Lower lobe of right lung (tissue), 2 donors: ENCODE data around the gene MYCBPAP. TPM values are rescaled to one million over a fixed set of nuclear protein-coding genes. Genes with fewer than 3 reads are reported as not detected.

Source experiments
- ATAC-seq, 2 donors: fragments of 200-7000 bp; cut with Tn5 transposase; one replicate each; pipeline ENCODE4 v1.9.1; 2020 to 2022; ENCODE audit warnings: mild to moderate bottlenecking in 2 of 2, moderate library complexity in 2 of 2
- DNase-seq: peaks from one replicate; pipeline ENCODE4 v3.0.0-alpha.2; 2020
- H3K27ac ChIP-seq: fragments of 200-600 bp; one replicate; pipeline ENCODE4 v1.8.0; 2022
- H3K27me3 ChIP-seq: fragments of 200-600 bp; one replicate; pipeline ENCODE4 v1.8.0; 2022; ENCODE audit warnings: low read depth
- H3K36me3 ChIP-seq: fragments of 200-600 bp; one replicate; pipeline ENCODE4 v1.8.0; 2022; ENCODE audit warnings: mild to moderate bottlenecking
- H3K4me1 ChIP-seq: fragments of 200-600 bp; one replicate; pipeline ENCODE4 v1.8.0; 2022
- H3K4me3 ChIP-seq: fragments of 200-600 bp; one replicate; pipeline ENCODE4 v1.8.0; 2022; ENCODE audit warnings: mild to moderate bottlenecking
- H3K9me3 ChIP-seq: fragments of 200-600 bp; one replicate; pipeline ENCODE4 v1.8.0; 2022
- intact Hi-C: fragments of 100-400 bp; cut with DNase I; formaldehyde crosslinking; loops from one replicate; pipeline ENCODE4 v1.11.0; 2022
- total RNA-seq: library from RNA; stranded (reverse); fragmentation: NEBNext Ultra II Directional; extraction: Animal tissue kit (Norgen Biotek cat#: 25700); gene quantifications from one replicate; pipeline ENCODE4 v1.2.1, GENCODE V29; 2021
- TF ChIP-seq, protein P1 (sequence below): fragments of 200-600 bp; IDR thresholded peaks from one replicate; pipeline ENCODE4 v1.8.0; 2022; ENCODE audit warnings: antibody characterized with exemption, mild to moderate bottlenecking
- donor health status: DM: no; HTN: yes; CAD: no; lungs with severe emphysema.

Gene MYCBPAP
- total RNA-seq, 1 donor from 2014 or later: 3.8 TPM

DNA sequence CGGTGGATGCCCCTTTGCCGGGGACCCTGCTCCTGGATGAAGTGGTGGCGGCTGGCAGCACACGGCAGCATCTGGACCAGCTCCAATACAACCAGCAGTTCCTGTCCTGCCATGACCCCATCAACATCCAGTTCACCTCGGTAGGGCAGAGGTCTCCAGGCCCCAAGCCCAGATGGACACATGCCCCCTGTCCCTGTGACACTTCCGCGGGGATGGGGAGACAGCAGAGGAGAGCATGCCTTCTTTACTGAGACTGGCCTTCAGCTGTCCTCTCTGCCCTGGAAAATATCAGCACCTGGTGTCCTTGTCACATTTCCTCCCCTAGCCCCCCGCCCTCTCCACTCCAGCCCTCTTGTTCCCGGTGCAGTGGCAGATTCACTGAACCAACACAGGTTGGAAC, 45.8 kb upstream of the MYCBPAP start:
- Histone ChIP-seq H3K36me3 (peaks cover 25% of the 10 kb centered on the region), H3K4me3 (no peak overlapping the region), H3K9me3 (no peaks in the 10 kb centered on the region), H3K27ac (no peak overlapping the region), H3K4me1 (no peaks in the 10 kb centered on the region), H3K27me3 (no peaks in the 10 kb centered on the region)
- TF ChIP-seq, protein P1, sequence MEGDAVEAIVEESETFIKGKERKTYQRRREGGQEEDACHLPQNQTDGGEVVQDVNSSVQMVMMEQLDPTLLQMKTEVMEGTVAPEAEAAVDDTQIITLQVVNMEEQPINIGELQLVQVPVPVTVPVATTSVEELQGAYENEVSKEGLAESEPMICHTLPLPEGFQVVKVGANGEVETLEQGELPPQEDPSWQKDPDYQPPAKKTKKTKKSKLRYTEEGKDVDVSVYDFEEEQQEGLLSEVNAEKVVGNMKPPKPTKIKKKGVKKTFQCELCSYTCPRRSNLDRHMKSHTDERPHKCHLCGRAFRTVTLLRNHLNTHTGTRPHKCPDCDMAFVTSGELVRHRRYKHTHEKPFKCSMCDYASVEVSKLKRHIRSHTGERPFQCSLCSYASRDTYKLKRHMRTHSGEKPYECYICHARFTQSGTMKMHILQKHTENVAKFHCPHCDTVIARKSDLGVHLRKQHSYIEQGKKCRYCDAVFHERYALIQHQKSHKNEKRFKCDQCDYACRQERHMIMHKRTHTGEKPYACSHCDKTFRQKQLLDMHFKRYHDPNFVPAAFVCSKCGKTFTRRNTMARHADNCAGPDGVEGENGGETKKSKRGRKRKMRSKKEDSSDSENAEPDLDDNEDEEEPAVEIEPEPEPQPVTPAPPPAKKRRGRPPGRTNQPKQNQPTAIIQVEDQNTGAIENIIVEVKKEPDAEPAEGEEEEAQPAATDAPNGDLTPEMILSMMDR: no peak
- DNase-seq: no peak
- no peak for ATAC-seq
- intact Hi-C loops: no loop called here

DNA sequence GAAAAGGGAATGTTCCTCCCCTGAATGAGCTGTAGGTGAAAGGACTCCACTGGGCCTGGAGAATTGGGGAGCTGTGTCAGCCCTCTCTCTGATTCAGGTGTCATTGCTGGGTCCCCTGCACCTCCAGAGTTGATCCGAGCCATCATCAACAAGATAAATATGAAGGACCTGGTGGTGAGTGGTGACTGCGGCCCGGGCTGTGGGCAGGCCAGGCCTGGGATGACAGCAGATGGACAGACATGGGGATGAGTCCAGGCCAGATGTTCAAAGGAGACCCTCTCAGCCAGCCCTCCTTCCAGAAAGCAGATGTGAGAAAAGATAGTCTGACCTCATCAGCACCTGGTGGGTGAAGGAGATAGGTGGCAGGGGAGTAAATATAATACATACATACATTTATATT, 44.1 kb upstream of the MYCBPAP start:
- H3K4me3 ChIP-seq: no peak overlapping the region
- H3K27ac ChIP-seq: no peak overlapping the region
- peaks cover 11% of the 10 kb centered on the region for H3K27me3 ChIP-seq
- TF ChIP-seq, protein P1: no peak
- no peak for ATAC-seq
- H3K9me3 ChIP-seq: no peaks in the 10 kb centered on the region
- intact Hi-C loops: no loop called here
- peaks cover 25% of the 10 kb centered on the region for H3K36me3 ChIP-seq
- no peak for DNase-seq
- H3K4me1 ChIP-seq: peaks cover 9% of the 10 kb centered on the region

DNA sequence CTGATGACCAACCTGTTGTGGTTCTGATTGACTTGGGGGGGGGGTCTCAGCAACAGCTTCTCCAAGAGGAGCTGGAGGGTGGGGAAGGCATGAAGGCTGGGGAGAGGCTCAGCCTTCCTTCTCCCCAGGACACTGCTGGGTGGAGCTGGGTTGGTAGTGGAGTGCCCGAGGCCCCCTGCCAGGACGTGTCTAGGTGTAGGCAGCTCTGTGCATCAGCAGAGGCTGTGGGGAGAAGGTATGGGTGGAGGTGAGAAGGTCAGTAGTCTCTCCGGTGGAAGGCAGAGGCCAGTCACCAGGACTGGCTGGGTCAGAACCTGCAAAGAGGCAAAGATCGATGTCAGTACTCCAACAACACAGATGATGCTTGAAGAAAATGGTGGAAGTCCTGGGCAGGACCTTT, 43.5 kb upstream of the MYCBPAP start:
- no peak for ATAC-seq
- H3K9me3 ChIP-seq: no peaks in the 10 kb centered on the region

DNA sequence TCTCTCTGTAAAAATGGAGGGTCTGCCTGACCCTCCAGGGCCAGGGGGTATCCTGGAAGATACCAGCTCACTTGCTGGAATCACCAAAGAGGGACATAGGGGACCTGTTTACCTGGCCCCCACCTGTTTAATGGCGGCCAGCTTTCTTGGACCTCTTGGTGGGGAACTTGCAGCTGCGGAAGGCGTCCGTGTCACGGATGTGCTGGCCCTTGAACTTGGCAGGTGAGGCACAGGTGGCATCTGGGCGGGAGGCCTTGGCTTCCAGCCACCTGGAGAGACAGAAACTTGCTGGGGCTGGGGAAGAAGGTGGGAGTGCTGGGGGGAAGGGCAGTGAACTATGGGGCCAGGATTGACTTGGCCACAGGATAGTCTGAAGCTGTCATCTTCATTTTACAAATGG, 43.1 kb upstream of the MYCBPAP start:
- H3K27me3 ChIP-seq: peaks cover 11% of the 10 kb centered on the region
- intact Hi-C loops: no loop called here
- TF ChIP-seq, protein P1: no peak
- ATAC-seq: no peak
- H3K27ac ChIP-seq: no peak overlapping the region
- peaks cover 13% of the 10 kb centered on the region for H3K4me1 ChIP-seq
- H3K36me3 ChIP-seq: peaks cover 25% of the 10 kb centered on the region
- no peak overlapping the region for H3K4me3 ChIP-seq
- no peak for DNase-seq
- H3K9me3 ChIP-seq: no peaks in the 10 kb centered on the region

More for the DNA sequence above, 43.5 kb upstream of the MYCBPAP start:
- no peak overlapping the region for H3K27ac ChIP-seq
- peaks cover 11% of the 10 kb centered on the region for H3K27me3 ChIP-seq
- H3K36me3 ChIP-seq: peaks cover 25% of the 10 kb centered on the region
- no peak for DNase-seq
- TF ChIP-seq, protein P1: no peak
- H3K4me1 ChIP-seq: peaks cover 13% of the 10 kb centered on the region
- H3K4me3 ChIP-seq: no peak overlapping the region
- intact Hi-C loops: no loop called here

DNA sequence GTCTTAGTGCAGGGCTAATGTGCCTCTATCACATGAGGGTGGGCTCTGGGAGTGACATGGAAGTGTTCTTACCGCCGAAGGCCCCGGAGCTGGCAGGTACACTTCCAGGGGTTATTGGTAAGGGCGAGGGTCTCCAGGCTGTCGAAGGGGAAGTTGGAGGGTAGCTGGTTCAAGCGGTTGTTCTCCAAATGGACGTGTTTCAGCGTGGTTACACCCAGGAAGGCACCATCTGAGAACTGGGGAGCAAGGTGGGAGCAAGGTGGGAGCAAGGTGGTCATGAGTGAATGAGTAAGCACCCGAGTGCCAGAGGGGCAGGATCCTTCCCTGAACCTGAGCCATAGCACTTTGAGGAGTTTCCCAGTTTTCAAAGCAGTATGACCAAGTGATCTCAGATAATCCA, 42.6 kb upstream of the MYCBPAP start:
- intact Hi-C loops: no loop called here
- H3K4me3 ChIP-seq: no peak overlapping the region
- peaks cover 24% of the 10 kb centered on the region for H3K36me3 ChIP-seq
- ATAC-seq: no peak
- TF ChIP-seq, protein P1: no peak
- no peaks in the 10 kb centered on the region for H3K9me3 ChIP-seq
- no peak for DNase-seq
- H3K27me3 ChIP-seq: peaks cover 11% of the 10 kb centered on the region
- H3K27ac ChIP-seq: no peak overlapping the region
- peaks cover 13% of the 10 kb centered on the region for H3K4me1 ChIP-seq
